Vagina (tissue), 2 donors: ENCODE results near the gene VPS37C.

ENCODE experiments used
- CTCF ChIP-seq, 3 experiments: fragments of 450-650 bp in 2 of 3; fragments of 200-600 bp in 1 of 3; sonication (generic) in 1 of 3; IDR thresholded peaks; one replicate each; pipeline ENCODE4 v1.5.1; 2017 to 2019; ENCODE audit warnings: antibody characterized with exemption in 3 of 3, mild to moderate bottlenecking in 2 of 3, moderate library complexity in 2 of 3
- POLR2A ChIP-seq, 2 donors: fragments of 450-650 bp; IDR thresholded peaks; one replicate each; pipeline ENCODE4 v1.6.1; 2017; ENCODE audit warnings: antibody characterized with exemption in 2 of 2, mild to moderate bottlenecking in 2 of 2, moderate library complexity in 2 of 2
- POLR2AphosphoS5 ChIP-seq, 2 donors: sonication (generic); formaldehyde crosslinking; IDR thresholded peaks; one replicate each; pipeline ENCODE4 v1.9.0; 2017; ENCODE audit warnings: antibody characterized with exemption in 2 of 2, mild to moderate bottlenecking in 2 of 2, low read depth in 1 of 2; ENCODE audit not compliant: insufficient read depth in 1 of 2

GRCh38 chr11:61121917-61122316 is 39.3 kb downstream of the VPS37C start:
- TF ChIP-seq POLR2A (IDR thresholded peaks at IDR 0.05) = no peak
- no peak for TF ChIP-seq CTCF (IDR thresholded peaks at IDR 0.05)
- no peak for TF ChIP-seq POLR2AphosphoS5 (IDR thresholded peaks at IDR 0.05; ENCODE audit: insufficient read depth in 1 of 2, low read depth in 1 of 2)
